ENCODE data around the gene SLC24A4.

The SLC24A4 gene
- 0.14 to 21.8 (median 3.3) reads per million in 17 experiments for total RNA-seq

- peak in 3 of 4 experiments; percentile 7 to 61 (median 47) for DNase-seq
Observed at GRCh38 chr14:92323011-92323915, at the start of gene SLC24A4. Gene SLC24A4, plus strand, starts transcription at chr14:92323165. Its CDS starts 666 bp downstream, at chr14:92323831.

- no peak for DNase-seq
Observed at GRCh38 chr14:92273166-92273565, 49.8 kb upstream of the SLC24A4 start.

- no peak for DNase-seq
Observed at GRCh38 chr14:92274055-92274454, 48.9 kb upstream of the SLC24A4 start.

- no peak for DNase-seq
Observed at GRCh38 chr14:92276074-92276473, 46.9 kb upstream of the SLC24A4 start.

GRCh38 chr14:92277031-92277430 is 45.9 kb upstream of the SLC24A4 start:
- DNase-seq = no peak

- no peak for DNase-seq
Observed at GRCh38 chr14:92280554-92281262, 42.3 kb upstream of the SLC24A4 start.

GRCh38 chr14:92282669-92283068 is 40.3 kb upstream of the SLC24A4 start:
- no peak for DNase-seq

- DNase-seq = no peak
Observed at GRCh38 chr14:92285311-92285710, 37.7 kb upstream of the SLC24A4 start.

- DNase-seq = no peak
Observed at GRCh38 chr14:92287987-92288386, 35.0 kb upstream of the SLC24A4 start.

- DNase-seq = no peak
Observed at GRCh38 chr14:92288994-92289660, 33.8 kb upstream of the SLC24A4 start.

- DNase-seq = no peak
Observed at GRCh38 chr14:92292673-92293072, 30.3 kb upstream of the SLC24A4 start.

GRCh38 chr14:92294506-92294905 is 28.5 kb upstream of the SLC24A4 start:
- DNase-seq = no peak

- DNase-seq = no peak
Observed at GRCh38 chr14:92297818-92298595, 25.0 kb upstream of the SLC24A4 start.

GRCh38 chr14:92302481-92302880 is 20.5 kb upstream of the SLC24A4 start:
- no peak for DNase-seq

- DNase-seq = no peak
Observed at GRCh38 chr14:92308716-92309115, 14.2 kb upstream of the SLC24A4 start.

GRCh38 chr14:92309968-92310530 is 12.9 kb upstream of the SLC24A4 start:
- no peak for DNase-seq

- no peak for DNase-seq
Observed at GRCh38 chr14:92310776-92311375, 12.1 kb upstream of the SLC24A4 start.

- DNase-seq = no peak
Observed at GRCh38 chr14:92314182-92314581, 8.8 kb upstream of the SLC24A4 start.

GRCh38 chr14:92315050-92315805 is 7.7 kb upstream of the SLC24A4 start:
- DNase-seq = no peak

GRCh38 chr14:92316176-92316575 is 6.8 kb upstream of the SLC24A4 start:
- no peak for DNase-seq

- no peak for DNase-seq
Observed at GRCh38 chr14:92316937-92317336, 6.0 kb upstream of the SLC24A4 start.
